ENCODE measurements around the gene CYB5D1.

DNA sequence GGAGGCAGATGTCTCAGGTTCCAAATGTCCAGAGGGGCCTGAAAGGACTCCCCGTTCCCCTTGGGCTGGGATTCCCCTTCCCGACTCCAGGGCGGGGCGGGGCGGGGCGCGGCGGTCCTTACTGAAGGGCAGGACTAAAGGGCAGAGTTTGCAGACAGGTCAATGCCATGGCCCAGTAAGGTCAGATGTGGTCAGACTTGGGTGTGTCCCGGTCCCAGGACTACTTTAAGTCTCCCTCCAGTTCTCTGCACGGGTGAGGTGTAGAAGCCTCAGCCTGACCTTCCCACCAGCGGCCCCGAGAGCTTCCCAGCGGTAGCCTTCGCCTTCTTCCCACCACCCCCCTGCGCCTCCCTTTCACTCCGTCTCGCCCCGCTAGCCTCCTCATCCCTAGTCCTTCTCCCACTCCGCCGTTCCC, 23.3 kb upstream of the CYB5D1 start:
- TF ChIP-seq, protein P1, sequence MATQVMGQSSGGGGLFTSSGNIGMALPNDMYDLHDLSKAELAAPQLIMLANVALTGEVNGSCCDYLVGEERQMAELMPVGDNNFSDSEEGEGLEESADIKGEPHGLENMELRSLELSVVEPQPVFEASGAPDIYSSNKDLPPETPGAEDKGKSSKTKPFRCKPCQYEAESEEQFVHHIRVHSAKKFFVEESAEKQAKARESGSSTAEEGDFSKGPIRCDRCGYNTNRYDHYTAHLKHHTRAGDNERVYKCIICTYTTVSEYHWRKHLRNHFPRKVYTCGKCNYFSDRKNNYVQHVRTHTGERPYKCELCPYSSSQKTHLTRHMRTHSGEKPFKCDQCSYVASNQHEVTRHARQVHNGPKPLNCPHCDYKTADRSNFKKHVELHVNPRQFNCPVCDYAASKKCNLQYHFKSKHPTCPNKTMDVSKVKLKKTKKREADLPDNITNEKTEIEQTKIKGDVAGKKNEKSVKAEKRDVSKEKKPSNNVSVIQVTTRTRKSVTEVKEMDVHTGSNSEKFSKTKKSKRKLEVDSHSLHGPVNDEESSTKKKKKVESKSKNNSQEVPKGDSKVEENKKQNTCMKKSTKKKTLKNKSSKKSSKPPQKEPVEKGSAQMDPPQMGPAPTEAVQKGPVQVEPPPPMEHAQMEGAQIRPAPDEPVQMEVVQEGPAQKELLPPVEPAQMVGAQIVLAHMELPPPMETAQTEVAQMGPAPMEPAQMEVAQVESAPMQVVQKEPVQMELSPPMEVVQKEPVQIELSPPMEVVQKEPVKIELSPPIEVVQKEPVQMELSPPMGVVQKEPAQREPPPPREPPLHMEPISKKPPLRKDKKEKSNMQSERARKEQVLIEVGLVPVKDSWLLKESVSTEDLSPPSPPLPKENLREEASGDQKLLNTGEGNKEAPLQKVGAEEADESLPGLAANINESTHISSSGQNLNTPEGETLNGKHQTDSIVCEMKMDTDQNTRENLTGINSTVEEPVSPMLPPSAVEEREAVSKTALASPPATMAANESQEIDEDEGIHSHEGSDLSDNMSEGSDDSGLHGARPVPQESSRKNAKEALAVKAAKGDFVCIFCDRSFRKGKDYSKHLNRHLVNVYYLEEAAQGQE (IDR thresholded peaks at IDR 0.05; ENCODE audit: borderline replicate concordance): no peak
- TF ChIP-seq, protein P2, sequence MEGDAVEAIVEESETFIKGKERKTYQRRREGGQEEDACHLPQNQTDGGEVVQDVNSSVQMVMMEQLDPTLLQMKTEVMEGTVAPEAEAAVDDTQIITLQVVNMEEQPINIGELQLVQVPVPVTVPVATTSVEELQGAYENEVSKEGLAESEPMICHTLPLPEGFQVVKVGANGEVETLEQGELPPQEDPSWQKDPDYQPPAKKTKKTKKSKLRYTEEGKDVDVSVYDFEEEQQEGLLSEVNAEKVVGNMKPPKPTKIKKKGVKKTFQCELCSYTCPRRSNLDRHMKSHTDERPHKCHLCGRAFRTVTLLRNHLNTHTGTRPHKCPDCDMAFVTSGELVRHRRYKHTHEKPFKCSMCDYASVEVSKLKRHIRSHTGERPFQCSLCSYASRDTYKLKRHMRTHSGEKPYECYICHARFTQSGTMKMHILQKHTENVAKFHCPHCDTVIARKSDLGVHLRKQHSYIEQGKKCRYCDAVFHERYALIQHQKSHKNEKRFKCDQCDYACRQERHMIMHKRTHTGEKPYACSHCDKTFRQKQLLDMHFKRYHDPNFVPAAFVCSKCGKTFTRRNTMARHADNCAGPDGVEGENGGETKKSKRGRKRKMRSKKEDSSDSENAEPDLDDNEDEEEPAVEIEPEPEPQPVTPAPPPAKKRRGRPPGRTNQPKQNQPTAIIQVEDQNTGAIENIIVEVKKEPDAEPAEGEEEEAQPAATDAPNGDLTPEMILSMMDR (IDR thresholded peaks at IDR 0.05; ENCODE audit: poor library complexity, severe bottlenecking): no peak
- TF ChIP-seq POLR2AphosphoS5 (IDR thresholded peaks at IDR 0.05) (no peak), TAF1 (IDR thresholded peaks at IDR 0.05; ENCODE audit: low read depth) (no peak), SMC3 (conservative IDR thresholded peaks at IDR 0.05; ENCODE audit: poor library complexity) (no peak), EZH2 (IDR thresholded peaks at IDR 0.05; ENCODE audit: borderline replicate concordance, insufficient read depth, low read length, poor library complexity, severe bottlenecking) (no peak), RAD21 (conservative IDR thresholded peaks at IDR 0.05) (no peak), EP300 (conservative IDR thresholded peaks at IDR 0.05; ENCODE audit: poor library complexity, severe bottlenecking) (no peak)

All from neural cell (in vitro differentiated cells).